Vagina (tissue), 2 donors: Measurements from ENCODE around the gene SLC25A28.

Experiments used
- CTCF ChIP-seq, 3 experiments: fragments of 450-650 bp in 2 of 3; fragments of 200-600 bp in 1 of 3; sonication (generic) in 1 of 3; IDR thresholded peaks; one replicate each; pipeline ENCODE4 v1.5.1; 2017 to 2019; ENCODE audit warnings: antibody characterized with exemption in 3 of 3, mild to moderate bottlenecking in 2 of 3, moderate library complexity in 2 of 3
- POLR2A ChIP-seq, 2 donors: fragments of 450-650 bp; IDR thresholded peaks; one replicate each; pipeline ENCODE4 v1.6.1; 2017; ENCODE audit warnings: antibody characterized with exemption in 2 of 2, mild to moderate bottlenecking in 2 of 2, moderate library complexity in 2 of 2

GRCh38 chr10:99621454-99622251 lies 1.4 kb upstream of the SLC25A28 start:
- TF ChIP-seq CTCF (IDR thresholded peaks at IDR 0.05) (no peak), POLR2A (IDR thresholded peaks at IDR 0.05) (no peak)
